ENCODE results near the gene ASH1L.

ASH1L gene

DNA sequence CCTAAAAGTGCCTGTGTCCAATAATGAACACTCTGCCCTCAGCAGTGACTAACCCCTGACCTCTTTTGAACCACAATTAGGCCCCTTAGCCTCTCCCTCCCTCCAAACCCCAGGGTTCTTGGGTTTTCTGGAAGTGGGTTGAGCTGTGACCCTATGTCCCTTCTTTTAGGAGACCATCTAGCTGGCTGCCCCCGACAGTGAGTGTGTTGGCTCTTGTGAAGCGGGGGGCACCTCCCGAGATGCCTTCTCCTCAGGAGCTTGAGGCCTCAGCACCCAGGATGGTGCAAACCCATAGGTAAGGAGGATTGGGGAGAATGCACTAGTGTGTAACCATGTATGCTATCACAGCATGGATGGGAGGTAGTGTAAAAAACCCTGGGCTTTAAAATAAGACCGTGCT, 234.6 kb downstream of the ASH1L start:
- H4K5ac ChIP-seq (ENCODE audit: low read length): no peak overlapping the region
- H3K79me1 ChIP-seq (ENCODE audit: low read length): peaks cover 4% of the 10 kb centered on the region
- H3K56ac ChIP-seq (ENCODE audit: low read length): no peak overlapping the region
- no peak overlapping the region for H3K9ac ChIP-seq (ENCODE audit: low read length)
- H2BK15ac ChIP-seq (replicated peaks; ENCODE audit: low read depth): no peak overlapping the region
- H4K8ac ChIP-seq (ENCODE audit: low read depth, low read length): no peak overlapping the region
- no peak overlapping the region for H3K4ac ChIP-seq (ENCODE audit: low read depth, low read length)
- H3K27ac ChIP-seq (ENCODE audit: low read depth, low read length): no peak overlapping the region
- H3K36me3 ChIP-seq (ENCODE audit: control insufficient read depth, insufficient read depth, low read length): peaks cover 7% of the 10 kb centered on the region
- H3K4me1 ChIP-seq (ENCODE audit: control insufficient read depth, low read depth, low read length): peaks cover 2% of the 10 kb centered on the region
- H2AK5ac ChIP-seq (ENCODE audit: low read length): no peak overlapping the region
- no CpG with 5 or more reads among the region's 4 CpGs for WGBS (ENCODE audit: extremely low coverage, insufficient coverage, low lambda C conversion rate)
- no peak overlapping the region for H3K18ac ChIP-seq (ENCODE audit: low read length)
- no peaks in the 10 kb centered on the region for H3K79me2 ChIP-seq (ENCODE audit: control insufficient read depth, insufficient read depth, low read length)
- no peak overlapping the region for H3K23ac ChIP-seq (ENCODE audit: low read length)
- H2BK120ac ChIP-seq (ENCODE audit: low read depth, low read length): no peak overlapping the region
- H3K4me2 ChIP-seq (ENCODE audit: low read length): no peak overlapping the region
- no peak for DNase-seq
- H3K4me3 ChIP-seq (ENCODE audit: low read length): no peak overlapping the region
- no peaks in the 10 kb centered on the region for H3K27me3 ChIP-seq (ENCODE audit: insufficient read depth, low read length, poor library complexity)
- no peak overlapping the region for H2BK5ac ChIP-seq (ENCODE audit: low read length)

GRCh38 chr1:155326631-155327037, 236.0 kb downstream of the ASH1L start:
- H4K5ac ChIP-seq (ENCODE audit: low read length): no peak overlapping the region
- H4K8ac ChIP-seq (ENCODE audit: low read depth, low read length): no peak overlapping the region
- no peak overlapping the region for H3K4ac ChIP-seq (ENCODE audit: low read depth, low read length)
- H3K56ac ChIP-seq (ENCODE audit: low read length): no peak overlapping the region
- no peaks in the 10 kb centered on the region for H3K27me3 ChIP-seq (ENCODE audit: insufficient read depth, low read length, poor library complexity)
- no peak overlapping the region for H2BK120ac ChIP-seq (ENCODE audit: low read depth, low read length)
- no peak for DNase-seq
- H3K79me2 ChIP-seq (ENCODE audit: control insufficient read depth, insufficient read depth, low read length): no peaks in the 10 kb centered on the region
- no peak overlapping the region for H2BK15ac ChIP-seq (replicated peaks; ENCODE audit: low read depth)
- no peak overlapping the region for H3K23ac ChIP-seq (ENCODE audit: low read length)
- H3K4me2 ChIP-seq (ENCODE audit: low read length): no peak overlapping the region
- no peak overlapping the region for H2BK5ac ChIP-seq (ENCODE audit: low read length)
- no CpG with 5 or more reads among the region's 7 CpGs for WGBS (ENCODE audit: extremely low coverage, insufficient coverage, low lambda C conversion rate)
- no peak overlapping the region for H2AK5ac ChIP-seq (ENCODE audit: low read length)
- H3K27ac ChIP-seq (ENCODE audit: low read depth, low read length): no peak overlapping the region
- peaks cover 6% of the 10 kb centered on the region for H3K4me1 ChIP-seq (ENCODE audit: control insufficient read depth, low read depth, low read length)
- H3K79me1 ChIP-seq (ENCODE audit: low read length): peaks cover 4% of the 10 kb centered on the region
- no peak overlapping the region for H3K9ac ChIP-seq (ENCODE audit: low read length)
- H3K4me3 ChIP-seq (ENCODE audit: low read length): no peak overlapping the region
- peaks cover 7% of the 10 kb centered on the region for H3K36me3 ChIP-seq (ENCODE audit: control insufficient read depth, insufficient read depth, low read length)
- no peak overlapping the region for H3K18ac ChIP-seq (ENCODE audit: low read length)

- Histone ChIP-seq H2BK120ac (ENCODE audit: low read depth, low read length) (no peak overlapping the region), H3K4ac (ENCODE audit: low read depth, low read length) (no peak overlapping the region), H2BK5ac (ENCODE audit: low read length) (no peak overlapping the region), H3K18ac (ENCODE audit: low read length) (no peak overlapping the region), H3K56ac (ENCODE audit: low read length) (peak overlapping the region; percentile 95), H3K27ac (ENCODE audit: low read depth, low read length) (no peak overlapping the region), H3K79me2 (ENCODE audit: control insufficient read depth, insufficient read depth, low read length) (no peaks in the 10 kb centered on the region), H4K8ac (ENCODE audit: low read depth, low read length) (no peak overlapping the region), H3K4me1 (ENCODE audit: control insufficient read depth, low read depth, low read length) (peaks cover 6% of the 10 kb centered on the region), H3K9ac (ENCODE audit: low read length) (peak overlapping the region; percentile 93), H2AK5ac (ENCODE audit: low read length) (no peak overlapping the region), H4K5ac (ENCODE audit: low read length) (no peak overlapping the region), H3K79me1 (ENCODE audit: low read length) (peaks cover 4% of the 10 kb centered on the region), H3K27me3 (ENCODE audit: insufficient read depth, low read length, poor library complexity) (no peaks in the 10 kb centered on the region), H3K23ac (ENCODE audit: low read length) (no peak overlapping the region), H3K36me3 (ENCODE audit: control insufficient read depth, insufficient read depth, low read length) (peaks cover 7% of the 10 kb centered on the region), H3K4me3 (ENCODE audit: low read length) (no peak overlapping the region), H3K4me2 (ENCODE audit: low read length) (no peak overlapping the region), H2BK15ac (replicated peaks; ENCODE audit: low read depth) (no peak overlapping the region)
- DNase-seq: no peak
- WGBS (ENCODE audit: extremely low coverage, insufficient coverage, low lambda C conversion rate): no CpG with 5 or more reads among the region's 6 CpGs
These were observed 236.5 kb downstream of the ASH1L start for GRCh38 chr1:155326020-155326526.

GRCh38 chr1:155325603-155325893, 237.1 kb downstream of the ASH1L start:
- WGBS (ENCODE audit: extremely low coverage, insufficient coverage, low lambda C conversion rate): no CpG with 5 or more reads among the region's 6 CpGs

DNA sequence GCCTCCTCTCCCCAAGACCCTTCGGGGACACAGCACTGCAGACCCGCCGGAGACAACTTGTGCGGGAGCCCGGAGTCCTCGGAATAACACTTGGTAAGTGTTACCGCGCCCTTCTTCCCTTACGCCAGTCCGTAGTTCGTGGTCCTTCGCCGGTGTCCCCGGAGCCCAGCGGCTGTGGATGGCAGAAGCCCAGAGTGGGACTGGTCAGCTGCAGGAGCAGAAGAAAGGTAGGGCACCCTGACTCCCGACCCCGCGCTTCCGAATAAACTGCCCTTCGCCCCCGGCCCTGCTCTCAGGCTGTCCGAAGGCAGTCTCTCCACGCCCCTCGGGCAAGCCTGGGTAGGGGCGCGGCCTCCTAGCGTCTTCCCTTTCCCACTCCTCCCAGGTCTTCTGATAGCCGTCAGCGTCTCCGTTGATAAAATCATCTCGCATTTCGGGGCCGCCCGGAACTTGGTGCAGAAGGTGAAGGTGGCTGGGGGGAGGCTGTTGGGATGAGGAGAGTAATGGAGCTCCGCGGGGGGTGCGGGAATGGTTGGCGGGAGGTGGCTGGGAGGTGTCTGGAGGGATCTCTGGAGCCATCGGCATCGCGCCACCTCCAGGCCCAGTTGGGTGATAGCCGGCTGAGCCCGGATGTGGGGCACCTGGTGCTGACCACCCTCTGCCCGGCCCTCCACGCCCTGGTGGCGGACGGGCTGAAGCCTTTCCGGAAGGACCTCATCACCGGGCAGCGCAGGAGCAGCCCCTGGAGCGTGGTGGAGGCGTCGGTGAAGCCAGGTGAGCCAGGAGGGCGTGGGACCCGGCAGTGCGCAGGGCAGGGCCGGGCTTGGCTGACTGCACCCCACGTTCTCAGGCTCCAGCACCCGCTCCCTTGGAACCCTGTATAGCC, 237.6 kb downstream of the ASH1L start:
- peak; percentile 89 for DNase-seq
- peak overlapping the region; percentile 62 for H3K18ac ChIP-seq (ENCODE audit: low read length)
- no CpG with 5 or more reads among the region's 59 CpGs for WGBS (ENCODE audit: extremely low coverage, insufficient coverage, low lambda C conversion rate)

More at GRCh38 chr1:155325603-155325893, 237.1 kb downstream of the ASH1L start:
- H3K4me3 ChIP-seq (ENCODE audit: low read length): peak overlapping the region; percentile 92
- no peak overlapping the region for H4K8ac ChIP-seq (ENCODE audit: low read depth, low read length)
- H3K23ac ChIP-seq (ENCODE audit: low read length): no peak overlapping the region
- peaks cover 5% of the 10 kb centered on the region for H3K36me3 ChIP-seq (ENCODE audit: control insufficient read depth, insufficient read depth, low read length)
- H3K9ac ChIP-seq (ENCODE audit: low read length): peak overlapping the region; percentile 93
- H3K79me2 ChIP-seq (ENCODE audit: control insufficient read depth, insufficient read depth, low read length): no peaks in the 10 kb centered on the region
- H2AK5ac ChIP-seq (ENCODE audit: low read length): peak overlapping the region; percentile 14
- peak overlapping the region; percentile 60 for H3K4me2 ChIP-seq (ENCODE audit: low read length)
- peaks cover 6% of the 10 kb centered on the region for H3K4me1 ChIP-seq (ENCODE audit: control insufficient read depth, low read depth, low read length)
- no peak overlapping the region for H2BK120ac ChIP-seq (ENCODE audit: low read depth, low read length)
- no peak overlapping the region for H3K27ac ChIP-seq (ENCODE audit: low read depth, low read length)
- H3K56ac ChIP-seq (ENCODE audit: low read length): peak overlapping the region; percentile 95
- peak overlapping the region; percentile 12 for H3K18ac ChIP-seq (ENCODE audit: low read length)
- no peak overlapping the region for H3K4ac ChIP-seq (ENCODE audit: low read depth, low read length)
- peaks cover 4% of the 10 kb centered on the region for H3K79me1 ChIP-seq (ENCODE audit: low read length)
- no peak overlapping the region for H2BK15ac ChIP-seq (replicated peaks; ENCODE audit: low read depth)
- H2BK5ac ChIP-seq (ENCODE audit: low read length): peak overlapping the region; percentile 31
- H3K27me3 ChIP-seq (ENCODE audit: insufficient read depth, low read length, poor library complexity): no peaks in the 10 kb centered on the region
- no peak for DNase-seq
- H4K5ac ChIP-seq (ENCODE audit: low read length): no peak overlapping the region

More for the DNA sequence above, 237.6 kb downstream of the ASH1L start:
- Histone ChIP-seq H3K56ac (ENCODE audit: low read length) (peak overlapping the region; percentile 95), H2BK5ac (ENCODE audit: low read length) (peak overlapping the region; percentile 72), H3K4me1 (ENCODE audit: control insufficient read depth, low read depth, low read length) (peaks cover 6% of the 10 kb centered on the region), H3K79me2 (ENCODE audit: control insufficient read depth, insufficient read depth, low read length) (no peaks in the 10 kb centered on the region), H3K9ac (ENCODE audit: low read length) (peak overlapping the region; percentile 93), H3K4me2 (ENCODE audit: low read length) (peak overlapping the region; percentile 60), H2AK5ac (ENCODE audit: low read length) (peak overlapping the region; percentile 14), H3K27me3 (ENCODE audit: insufficient read depth, low read length, poor library complexity) (no peaks in the 10 kb centered on the region), H3K79me1 (ENCODE audit: low read length) (peaks cover 4% of the 10 kb centered on the region), H3K4me3 (ENCODE audit: low read length) (peak overlapping the region; percentile 92), H3K27ac (ENCODE audit: low read depth, low read length) (peak overlapping the region; percentile 55), H4K5ac (ENCODE audit: low read length) (no peak overlapping the region), H3K4ac (ENCODE audit: low read depth, low read length) (peak overlapping the region; percentile 66), H2BK120ac (ENCODE audit: low read depth, low read length) (no peak overlapping the region), H3K23ac (ENCODE audit: low read length) (peak overlapping the region; percentile 50), H4K8ac (ENCODE audit: low read depth, low read length) (no peak overlapping the region), H2BK15ac (replicated peaks; ENCODE audit: low read depth) (no peak overlapping the region), H3K36me3 (ENCODE audit: control insufficient read depth, insufficient read depth, low read length) (peaks cover 3% of the 10 kb centered on the region)

All from mesendoderm (in vitro differentiated cells).